Suprapubic skin (tissue), 4 donors: Measurements from ENCODE around the gene TMEFF2.

ENCODE experiments used
- EP300 ChIP-seq: sonication (generic); formaldehyde crosslinking; IDR thresholded peaks from one replicate; pipeline ENCODE4 v1.6.1; 2017; ENCODE audit warnings: antibody characterized with exemption
- POLR2A ChIP-seq, 2 donors: fragments of 450-650 bp; IDR thresholded peaks; one replicate each; pipeline ENCODE4 v1.6.1; 2017; ENCODE audit warnings: antibody characterized with exemption in 2 of 2, mild to moderate bottlenecking in 2 of 2, moderate library complexity in 2 of 2
- POLR2AphosphoS5 ChIP-seq, 3 donors: sonication (generic); formaldehyde crosslinking; IDR thresholded peaks; one replicate each; pipeline ENCODE4 v1.6.1; 2017; ENCODE audit warnings: antibody characterized with exemption in 3 of 3
- TF ChIP-seq, protein P1 (sequence below), 2 donors: fragments of 200-600 bp in 1 of 2; fragments of 450-650 bp in 1 of 2; sonication (generic) in 1 of 2; IDR thresholded peaks; one replicate each; pipeline ENCODE4 v1.5.1; 2016 to 2019; ENCODE audit warnings: antibody characterized with exemption in 2 of 2, mild to moderate bottlenecking in 1 of 2, moderate library complexity in 1 of 2

DNA sequence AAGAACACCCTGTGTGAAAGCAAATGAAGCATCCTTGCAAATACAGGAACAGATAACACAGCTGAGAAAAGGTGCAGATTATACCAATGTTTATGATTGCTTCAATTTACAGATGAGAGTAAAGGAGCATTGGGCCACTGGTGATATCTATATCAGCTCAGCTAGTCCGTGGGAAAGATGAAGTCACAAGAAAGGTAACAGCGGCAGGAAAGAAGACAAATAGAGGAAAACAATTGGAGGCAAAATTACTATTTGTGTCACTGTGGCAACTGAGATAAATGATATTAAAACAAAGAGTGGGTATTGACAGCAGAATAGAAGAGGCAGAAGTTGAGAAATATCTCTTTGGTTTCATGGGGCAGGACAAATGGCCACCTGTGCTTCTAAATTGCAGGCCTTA lies 226.6 kb downstream of the TMEFF2 start:
- TF ChIP-seq, protein P1, sequence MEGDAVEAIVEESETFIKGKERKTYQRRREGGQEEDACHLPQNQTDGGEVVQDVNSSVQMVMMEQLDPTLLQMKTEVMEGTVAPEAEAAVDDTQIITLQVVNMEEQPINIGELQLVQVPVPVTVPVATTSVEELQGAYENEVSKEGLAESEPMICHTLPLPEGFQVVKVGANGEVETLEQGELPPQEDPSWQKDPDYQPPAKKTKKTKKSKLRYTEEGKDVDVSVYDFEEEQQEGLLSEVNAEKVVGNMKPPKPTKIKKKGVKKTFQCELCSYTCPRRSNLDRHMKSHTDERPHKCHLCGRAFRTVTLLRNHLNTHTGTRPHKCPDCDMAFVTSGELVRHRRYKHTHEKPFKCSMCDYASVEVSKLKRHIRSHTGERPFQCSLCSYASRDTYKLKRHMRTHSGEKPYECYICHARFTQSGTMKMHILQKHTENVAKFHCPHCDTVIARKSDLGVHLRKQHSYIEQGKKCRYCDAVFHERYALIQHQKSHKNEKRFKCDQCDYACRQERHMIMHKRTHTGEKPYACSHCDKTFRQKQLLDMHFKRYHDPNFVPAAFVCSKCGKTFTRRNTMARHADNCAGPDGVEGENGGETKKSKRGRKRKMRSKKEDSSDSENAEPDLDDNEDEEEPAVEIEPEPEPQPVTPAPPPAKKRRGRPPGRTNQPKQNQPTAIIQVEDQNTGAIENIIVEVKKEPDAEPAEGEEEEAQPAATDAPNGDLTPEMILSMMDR (IDR thresholded peaks at IDR 0.05) = no peak
- TF ChIP-seq POLR2AphosphoS5 (IDR thresholded peaks at IDR 0.05) = no peak
- TF ChIP-seq EP300 = no peak
- no peak for TF ChIP-seq POLR2A (IDR thresholded peaks at IDR 0.05)
